SIG-M5 (cell line): ENCODE measurements around the gene GJA9.
"Not testable (repeated sequence)": the region's sequence is repeated elsewhere in the genome, so short reads cannot be mapped to it uniquely, and the experiment has no call there.

Experiments
- DNase-seq: peaks from one replicate; lab custom pipeline; 2025; lab: John Stamatoyannopoulos, UW

GJA9 gene

GRCh38 chr1:38873027-38873969, 8.1 kb downstream of the GJA9 start, which contains the start of gene MYCBP:
Gene MYCBP, minus strand, starts transcription at chr1:38873348. Its CDS starts 43 bp downstream, at chr1:38873305.
- peak; percentile 65 for DNase-seq

- DNase-seq, result no peak
Measured at GRCh38 chr1:38872401-38873026, 8.9 kb downstream of the GJA9 start.

- no peak for DNase-seq
Measured at GRCh38 chr1:38870996-38871395, 10.4 kb downstream of the GJA9 start.

- DNase-seq, result no peak
Measured at GRCh38 chr1:38867208-38867607, 14.2 kb downstream of the GJA9 start.

GRCh38 chr1:38865112-38865715, 16.2 kb downstream of the GJA9 start:
- no peak for DNase-seq

GRCh38 chr1:38860454-38860795, 21.0 kb downstream of the GJA9 start:
- DNase-seq, result no peak

GRCh38 chr1:38859561-38860453, 21.6 kb downstream of the GJA9 start, which contains the start of gene RRAGC:
Gene RRAGC, minus strand, starts transcription at chr1:38859772. Its CDS starts 126 bp downstream, at chr1:38859646.
- peak; percentile 76 for DNase-seq

- DNase-seq, result no peak
Measured at GRCh38 chr1:38858833-38859560, 22.4 kb downstream of the GJA9 start.

GRCh38 chr1:38852780-38853179, 28.6 kb downstream of the GJA9 start:
- DNase-seq, result no peak

GRCh38 chr1:38848071-38848470, 33.3 kb downstream of the GJA9 start:
- peak; percentile 81 for DNase-seq

GRCh38 chr1:38846210-38846609, 35.2 kb downstream of the GJA9 start:
- no peak for DNase-seq

- not testable (repeated sequence) for DNase-seq
Measured at GRCh38 chr1:38845088-38845487, 36.3 kb downstream of the GJA9 start.

- DNase-seq, result no peak
Measured at GRCh38 chr1:38840281-38840680, 41.1 kb downstream of the GJA9 start.

GRCh38 chr1:38839363-38839762, 42.0 kb downstream of the GJA9 start:
- no peak for DNase-seq

GRCh38 chr1:38836316-38836715, 45.1 kb downstream of the GJA9 start:
- DNase-seq, result not testable (repeated sequence)

GRCh38 chr1:38834937-38835827, 46.2 kb downstream of the GJA9 start:
- DNase-seq, result peak; percentile 30

- no peak for DNase-seq
Measured at GRCh38 chr1:38834221-38834782, 47.1 kb downstream of the GJA9 start.

GRCh38 chr1:38833146-38833545, 48.2 kb downstream of the GJA9 start:
- DNase-seq, result no peak

GRCh38 chr1:38832370-38832734, 49.0 kb downstream of the GJA9 start:
- no peak for DNase-seq
